K562 (cell line): ENCODE results near the gene RPRD1B. TPM values are rescaled to one million over a fixed set of nuclear protein-coding genes. Genes with fewer than 3 reads are reported as not detected.

Source experiments
- ATAC-seq: fragments of 200-7000 bp; cut with Tn5 transposase; 3 replicates; pipeline ENCODE4 v1.9.1; 2020; ENCODE audit warnings: moderate library complexity
- BruUV-seq: library from RNA; stranded (reverse); fragments of 400-500 nt; replicated peaks from 2 replicates; lab custom pipeline; 2021; lab: Mats Ljungman, UMichigan
- CTCF ChIA-PET: fragments of 300-600 bp; formaldehyde crosslinking; extraction: SDS; loops from one replicate; lab custom pipeline; 2021; ENCODE audit warnings: low intra/inter-chr PET ratio; lab: Yijun Ruan, JAX
- POLR2A ChIA-PET: fragments of 300-600, 350-650 bp; sonication (Branson Sonifier 250); formaldehyde crosslinking; extraction: SDS; loops from one replicate; lab custom pipeline; 2021; ENCODE audit warnings: antibody characterized with exemption, inconsistent platforms; lab: Yijun Ruan, JAX
- DNase-seq, 4 experiments: peaks; one replicate each; pipeline versions ENCODE4 v3.0.0 to v3.0.0-alpha.2; 2011 to 2018; ENCODE audit warnings: low spot score in 3 of 4, mixed read lengths in 3 of 4; ENCODE audit errors: extremely low read depth in 1 of 4
- FAIRE-seq: peaks from 2 replicates; lab custom pipeline; 2011; peaks lifted over from hg19 to GRCh38; lab: Jason Lieb, UNC
- H2AFZ ChIP-seq: 2 replicates; pipeline ENCODE4 v1.6.0; 2011; ENCODE audit warnings: low read depth, low read length, control low read depth, inconsistent platforms
- H3K27ac ChIP-seq: fragments of 200-600 bp; 3 replicates; pipeline ENCODE4 v1.8.0; 2011; ENCODE audit warnings: low read depth, mild to moderate bottlenecking, control low read depth, inconsistent platforms, low read length, moderate library complexity, mixed read lengths; ENCODE audit errors: extremely low read depth
- H3K27me3 ChIP-seq, 2 experiments: fragments of 300-600 bp in 1 of 2; 2 replicates in 1 of 2; 3 replicates in 1 of 2; pipeline versions ENCODE4 v1.6.0 to v1.8.0; 2011; ENCODE audit warnings: inconsistent platforms in 2 of 2, low read length in 2 of 2, mild to moderate bottlenecking in 1 of 2, mixed read lengths in 1 of 2, moderate library complexity in 1 of 2; ENCODE audit not compliant: control insufficient read depth in 2 of 2, insufficient read depth in 2 of 2
- H3K36me3 ChIP-seq: fragments of 300-600 bp; 3 replicates; pipeline ENCODE4 v1.8.0; 2011; ENCODE audit warnings: mild to moderate bottlenecking, low read length, inconsistent platforms; ENCODE audit not compliant: control insufficient read depth, insufficient read depth
- H3K4me1 ChIP-seq, 2 experiments: fragments of 200-600 bp in 1 of 2; replicated peaks in 1 of 2; 2 replicates in 1 of 2; 3 replicates in 1 of 2; pipeline versions ENCODE4 v1.5.1 to v1.8.0; 2011; ENCODE audit warnings: inconsistent platforms in 2 of 2, low read length in 2 of 2, mild to moderate bottlenecking in 1 of 2, mixed read lengths in 1 of 2, moderate library complexity in 1 of 2; ENCODE audit not compliant: control insufficient read depth in 2 of 2, insufficient read depth in 2 of 2
- H3K4me2 ChIP-seq: 2 replicates; pipeline ENCODE4 v1.6.1; 2011; ENCODE audit warnings: low read length, control low read depth, inconsistent platforms, mixed read lengths; ENCODE audit not compliant: insufficient read depth
- H3K4me3 ChIP-seq: fragments of 200-600 bp; sonication (generic), shearing (Covaris generic); 2 replicates; pipeline ENCODE4 v1.5.1; 2016; ENCODE audit warnings: control low read depth, inconsistent platforms
- H3K79me2 ChIP-seq: fragments of 200-600 bp; 3 replicates; pipeline ENCODE4 v1.8.0; 2011; ENCODE audit warnings: low read length, inconsistent platforms; ENCODE audit not compliant: control insufficient read depth, insufficient read depth
- H3K9ac ChIP-seq, 2 experiments: 2 replicates each; pipeline versions ENCODE4 v1.6.0 to v1.6.1; 2011; ENCODE audit warnings: low read depth in 2 of 2, low read length in 2 of 2, control low read depth in 1 of 2, inconsistent platforms in 1 of 2, mild to moderate bottlenecking in 1 of 2, mixed read lengths in 1 of 2; ENCODE audit not compliant: insufficient read depth in 1 of 2
- H3K9me1 ChIP-seq: one replicate; pipeline ENCODE4 v1.6.0; 2011; ENCODE audit warnings: inconsistent platforms, mild to moderate bottlenecking, low read length, moderate library complexity; ENCODE audit not compliant: control insufficient read depth, insufficient read depth
- H3K9me3 ChIP-seq: replicated peaks from 2 replicates; pipeline ENCODE4 v1.5.1; 2011; ENCODE audit warnings: low read depth, low read length, inconsistent platforms; ENCODE audit not compliant: control insufficient read depth, insufficient read depth
- H4K20me1 ChIP-seq: replicated peaks from 2 replicates; pipeline ENCODE4 v1.6.1; 2011; ENCODE audit warnings: low read length, inconsistent platforms, mixed read lengths; ENCODE audit not compliant: control insufficient read depth, insufficient read depth
- RAD21 ChIP-seq, 2 experiments: fragments of 250-450 bp in 1 of 2; fragments of 450-650 bp in 1 of 2; sonication (Bioruptor Pico) in 1 of 2; formaldehyde crosslinking in 1 of 2; IDR thresholded peaks in 1 of 2; conservative IDR thresholded peaks in 1 of 2; 2 replicates each; pipeline versions ENCODE4 v1.4.0 to v1.8.0; 2020 to 2022; ENCODE audit warnings: mild to moderate bottlenecking in 2 of 2, moderate library complexity in 1 of 2
- SMC3 ChIP-seq: conservative IDR thresholded peaks from 2 replicates; pipeline ENCODE4 v1.6.1; 2011; ENCODE audit warnings: low read depth, low read length, improper control_type of control experiment; ENCODE audit not compliant: insufficient read depth
- XRCC5 ChIP-seq: fragments of 200-400 bp; formaldehyde crosslinking; IDR thresholded peaks from 2 replicates; pipeline ENCODE4 v1.6.1; 2017; ENCODE audit warnings: low read depth, mild to moderate bottlenecking, low read length
- ZNF253 ChIP-seq: fragments of 250-450 bp; sonication (Bioruptor Pico); conservative IDR thresholded peaks from 2 replicates; pipeline ENCODE4 v1.6.1; 2021; ENCODE audit warnings: mild to moderate bottlenecking
- ZNF395 ChIP-seq: fragments of 200-800 bp; sonication (Bioruptor generic); IDR thresholded peaks from 2 replicates; pipeline ENCODE4 v1.6.1; 2017; ENCODE audit warnings: missing genetic modification characterization, missing compliant biosample characterization
- WGBS: fragments of 100-300 bp; shearing (Covaris generic); methylation state at CpG from one replicate; pipeline ENCODE4 v1.1.6; 2016; ENCODE audit warnings: low coverage, mixed read lengths; ENCODE audit not compliant: insufficient coverage; ENCODE audit errors: missing lambda C conversion rate; 5-methylcytosine and 5-hydroxymethylcytosine counted together
- in situ Hi-C: fragments of 300-500 bp; cut with MboI; formaldehyde crosslinking; loops from 4 replicates; pipeline ENCODE4 v1.15.0; 2018; ENCODE audit warnings: inconsistent platforms, mixed read lengths
- intact Hi-C: fragments of 100-400 bp; cut with micrococcal nuclease; formaldehyde crosslinking; loops from 2 replicates; pipeline ENCODE4 v1.14.2; 2022
- polyA plus RNA-seq, 8 experiments: library from polyadenylated mRNA; depleted of rRNA in 4 of 8; stranded (reverse) in 5 of 8; unstranded in 3 of 8; fragments of >200 nt; fragmentation: Nextera tagmentation in 2 of 8; fragmentation: Illumina TruSeq in 1 of 8; extraction: Ambion mirVana in 2 of 8; extraction: Trizol in 1 of 8; gene quantifications; 2 replicates each; pipeline versions ENCODE4 v1.2.1 to v1.2.3, GENCODE V29; 2011 to 2014; ENCODE audit warnings: inconsistent platforms in 1 of 8, missing spikeins in 1 of 8
- total RNA-seq, 7 experiments: library from RNA; depleted of rRNA in 6 of 7; stranded (reverse); fragments of >200 nt in 6 of 7; fragmentation: Illumina TruSeq in 2 of 7; extraction: Trizol in 2 of 7; gene quantifications; 2 replicates each; pipeline versions ENCODE4 v1.2.1 to v1.2.3, GENCODE V29; 2011 to 2021; ENCODE audit warnings: low replicate concordance in 1 of 7
- TF ChIP-seq, protein P1 (sequence below), 2 experiments: IDR thresholded peaks; 2 replicates each; pipeline ENCODE4 v1.6.1; 2011; ENCODE audit warnings: borderline replicate concordance in 1 of 2, control low read depth in 1 of 2, low read depth in 1 of 2, low read length in 1 of 2, mild to moderate bottlenecking in 1 of 2, mixed read lengths in 1 of 2, moderate library complexity in 1 of 2; ENCODE audit not compliant: insufficient read depth in 1 of 2, insufficient read length in 1 of 2, poor library complexity in 1 of 2, severe bottlenecking in 1 of 2; ENCODE audit errors: extremely low read depth in 1 of 2
- TF ChIP-seq, protein P2 (sequence below): fragments of 250-450 bp; sonication (Bioruptor Pico); IDR thresholded peaks from 2 replicates; pipeline ENCODE4 v1.4.0; 2020; ENCODE audit warnings: mild to moderate bottlenecking, moderate library complexity, borderline replicate concordance
- TF ChIP-seq, protein P3 (sequence below): sonication (generic); formaldehyde crosslinking; IDR thresholded peaks from 2 replicates; pipeline ENCODE4 v1.8.0; 2022; ENCODE audit warnings: mild to moderate bottlenecking, low read depth, missing genetic modification reagents

Gene RPRD1B
- total and polyA plus RNA-seq, 9 of the 15 experiments (the other 6 are each of a cell fraction or from before 2014, with no cell fraction given): 5.5 to 43.0 (median 24.4) TPM

- TF ChIP-seq, protein P1, sequence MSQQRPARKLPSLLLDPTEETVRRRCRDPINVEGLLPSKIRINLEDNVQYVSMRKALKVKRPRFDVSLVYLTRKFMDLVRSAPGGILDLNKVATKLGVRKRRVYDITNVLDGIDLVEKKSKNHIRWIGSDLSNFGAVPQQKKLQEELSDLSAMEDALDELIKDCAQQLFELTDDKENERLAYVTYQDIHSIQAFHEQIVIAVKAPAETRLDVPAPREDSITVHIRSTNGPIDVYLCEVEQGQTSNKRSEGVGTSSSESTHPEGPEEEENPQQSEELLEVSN (IDR thresholded peaks at IDR 0.05; ENCODE audit: borderline replicate concordance in 1 of 2, extremely low read depth in 1 of 2, insufficient read depth in 1 of 2, insufficient read length in 1 of 2, low read depth in 1 of 2, low read length in 1 of 2, poor library complexity in 1 of 2, severe bottlenecking in 1 of 2): no peak
- TF ChIP-seq, protein P2, sequence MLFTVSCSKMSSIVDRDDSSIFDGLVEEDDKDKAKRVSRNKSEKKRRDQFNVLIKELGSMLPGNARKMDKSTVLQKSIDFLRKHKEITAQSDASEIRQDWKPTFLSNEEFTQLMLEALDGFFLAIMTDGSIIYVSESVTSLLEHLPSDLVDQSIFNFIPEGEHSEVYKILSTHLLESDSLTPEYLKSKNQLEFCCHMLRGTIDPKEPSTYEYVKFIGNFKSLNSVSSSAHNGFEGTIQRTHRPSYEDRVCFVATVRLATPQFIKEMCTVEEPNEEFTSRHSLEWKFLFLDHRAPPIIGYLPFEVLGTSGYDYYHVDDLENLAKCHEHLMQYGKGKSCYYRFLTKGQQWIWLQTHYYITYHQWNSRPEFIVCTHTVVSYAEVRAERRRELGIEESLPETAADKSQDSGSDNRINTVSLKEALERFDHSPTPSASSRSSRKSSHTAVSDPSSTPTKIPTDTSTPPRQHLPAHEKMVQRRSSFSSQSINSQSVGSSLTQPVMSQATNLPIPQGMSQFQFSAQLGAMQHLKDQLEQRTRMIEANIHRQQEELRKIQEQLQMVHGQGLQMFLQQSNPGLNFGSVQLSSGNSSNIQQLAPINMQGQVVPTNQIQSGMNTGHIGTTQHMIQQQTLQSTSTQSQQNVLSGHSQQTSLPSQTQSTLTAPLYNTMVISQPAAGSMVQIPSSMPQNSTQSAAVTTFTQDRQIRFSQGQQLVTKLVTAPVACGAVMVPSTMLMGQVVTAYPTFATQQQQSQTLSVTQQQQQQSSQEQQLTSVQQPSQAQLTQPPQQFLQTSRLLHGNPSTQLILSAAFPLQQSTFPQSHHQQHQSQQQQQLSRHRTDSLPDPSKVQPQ: no peak
- TF ChIP-seq, all 486 proteins: peak for 0
Measured at GRCh38 chr20:38072898-38073297, 39.4 kb downstream of the RPRD1B start (continued).

DNA sequence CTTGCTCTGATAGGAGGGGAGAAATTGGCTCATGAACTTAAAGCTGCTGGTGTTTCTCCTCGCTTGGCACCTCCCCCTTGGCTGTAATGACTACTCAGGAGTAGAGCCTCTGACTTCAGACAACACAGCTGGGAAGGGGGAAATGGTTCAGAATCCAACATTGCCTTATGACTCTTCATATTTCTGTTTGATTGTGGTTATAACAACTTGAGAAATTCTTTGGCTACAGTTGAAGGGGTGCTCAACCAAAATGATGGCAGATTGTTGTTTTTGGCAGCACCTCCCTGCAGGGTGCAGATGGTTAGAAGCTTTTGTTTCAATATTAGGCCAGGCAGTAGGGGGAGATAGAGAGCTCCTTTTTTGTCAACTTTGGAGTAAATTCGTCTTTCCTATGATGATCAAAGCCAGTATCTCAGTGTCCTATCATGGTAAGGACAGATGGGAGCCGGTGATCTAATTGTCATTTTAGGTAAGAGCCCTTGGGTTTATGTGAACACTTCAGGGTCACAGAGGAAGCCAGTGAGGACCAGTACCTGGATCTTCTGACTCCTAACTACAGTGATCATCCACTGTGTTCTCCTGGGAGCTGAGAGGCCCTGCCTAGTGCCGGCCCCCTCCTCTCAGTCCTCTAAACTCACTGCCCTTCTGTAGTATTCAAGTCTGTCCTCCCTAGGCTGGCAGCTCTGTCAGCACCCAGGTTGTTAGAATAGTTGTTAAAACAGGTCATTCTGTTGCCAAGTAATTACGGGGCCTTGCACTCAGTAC, 39.9 kb downstream of the RPRD1B start:
- DNase-seq (peak; percentile 60 to 76 (median 62)), FAIRE-seq (peak; percentile 67)
- TF ChIP-seq, protein P3, sequence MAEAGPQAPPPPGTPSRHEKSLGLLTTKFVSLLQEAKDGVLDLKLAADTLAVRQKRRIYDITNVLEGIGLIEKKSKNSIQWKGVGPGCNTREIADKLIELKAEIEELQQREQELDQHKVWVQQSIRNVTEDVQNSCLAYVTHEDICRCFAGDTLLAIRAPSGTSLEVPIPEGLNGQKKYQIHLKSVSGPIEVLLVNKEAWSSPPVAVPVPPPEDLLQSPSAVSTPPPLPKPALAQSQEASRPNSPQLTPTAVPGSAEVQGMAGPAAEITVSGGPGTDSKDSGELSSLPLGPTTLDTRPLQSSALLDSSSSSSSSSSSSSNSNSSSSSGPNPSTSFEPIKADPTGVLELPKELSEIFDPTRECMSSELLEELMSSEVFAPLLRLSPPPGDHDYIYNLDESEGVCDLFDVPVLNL (CRISPR knock-in tag): no peak
- TF ChIP-seq XRCC5: 0 out of 2 replicates have a peak, but pooled peaks have one; percentile 28
- peak; percentile 54; the same call in 1 of the 2 replicates for TF ChIP-seq SMC3
- peak; percentile 69 to 84 for TF ChIP-seq RAD21 (CRISPR knock-in tag; conservative IDR thresholded peaks at IDR 0.05 in 1 of 2, IDR thresholded peaks at IDR 0.05 in 1 of 2)
- TF ChIP-seq ZNF395 (CRISPR knock-in tag): no peak
- TF ChIP-seq ZNF253 (CRISPR knock-in tag): no peak

More for the DNA sequence above, 39.9 kb downstream of the RPRD1B start:
- H4K20me1 ChIP-seq: no peaks in the 10 kb centered on the region
- H3K27me3 ChIP-seq: no peaks in the 10 kb centered on the region
- H3K4me2 ChIP-seq: no peak overlapping the region
- no peak overlapping the region for H3K27ac ChIP-seq
- H3K9me1 ChIP-seq: peaks cover 4% of the 10 kb centered on the region
- ChIA-PET POLR2A (interaction anchor here (0.6 to 1.9 kb wide), 12 partner anchors 9 to 361 kb away, joined by 3 to 7 read pairs (median 4); no protein-coding TSS in a partner anchor), CTCF (interaction anchor here (0.6 to 1.7 kb wide), 4 partner anchors 41 to 147 kb away, joined by 3 to 15 read pairs (median 8); partner anchors contain the start of gene TGM2)
- 45% methylated on average over 5 of the region's 5 CpGs for WGBS
- H3K9ac ChIP-seq: no peak overlapping the region
- no peak overlapping the region for H3K4me3 ChIP-seq
- H3K79me2 ChIP-seq: peaks cover 14% of the 10 kb centered on the region
- peak; percentile 93 for ATAC-seq
- H3K36me3 ChIP-seq: peaks cover 76% of the 10 kb centered on the region
- H3K9me3 ChIP-seq: no peaks in the 10 kb centered on the region
- in situ Hi-C loops: loop anchor here (10.0 kb wide), 1 partner anchor 91 kb away; the partner anchor contains the start of gene TGM2
- no TSS peak for BruUV-seq
- intact Hi-C loops: loop anchor here (1.0 to 5.0 kb wide), 3 partner anchors 39 to 149 kb away; partner anchors contain the start of gene TGM2
- peaks cover 0 to 14% of the 10 kb centered on the region in 2 experiments; a peak in 2 of 5 replicates for H3K4me1 ChIP-seq
- H2AFZ ChIP-seq: no peak overlapping the region
